ENCODE data around the gene PLIN4. TPM values are rescaled to one million over a fixed set of nuclear protein-coding genes. Genes with fewer than 3 reads are reported as not detected.

PLIN4 gene
- total RNA-seq, 2 donors from 2014 or later, result 0.47 to 6.3 TPM

GRCh38 chr19:4554717-4555116, 36.4 kb upstream of the PLIN4 start:
- no peak overlapping the region for H3K9ac ChIP-seq (ENCODE audit: low read depth in 2 of 2, low read length in 2 of 2)

DNA sequence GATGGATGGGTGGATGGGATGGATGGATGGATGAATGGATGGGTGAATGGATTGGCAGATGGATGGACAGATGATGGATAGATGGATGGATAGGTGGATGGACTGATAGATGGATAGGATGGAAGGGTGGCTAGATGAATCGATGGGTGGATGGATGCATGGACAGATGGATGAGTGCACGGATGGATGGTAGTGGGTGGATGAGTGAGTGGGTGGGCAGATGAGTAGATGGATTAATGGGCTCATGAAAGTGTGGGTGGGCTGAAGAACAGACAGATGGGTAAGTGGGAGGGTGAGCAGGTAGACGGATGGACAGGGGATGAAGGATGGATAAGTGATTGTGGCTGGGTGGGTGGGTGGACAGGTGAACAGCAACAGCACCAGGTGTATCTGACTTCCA, 35.5 kb upstream of the PLIN4 start:
- Histone ChIP-seq H3K36me3 (no peaks in the 10 kb centered on the region), H3K4me3 (no peak overlapping the region), H3K4me1 (no peaks in the 10 kb centered on the region), H3K9ac (ENCODE audit: low read depth in 2 of 2, low read length in 2 of 2) (no peak overlapping the region), H3K9me3 (no peaks in the 10 kb centered on the region), H3K27me3 (no peaks in the 10 kb centered on the region), H3K27ac (no peak overlapping the region)
- TF ChIP-seq, protein P1, sequence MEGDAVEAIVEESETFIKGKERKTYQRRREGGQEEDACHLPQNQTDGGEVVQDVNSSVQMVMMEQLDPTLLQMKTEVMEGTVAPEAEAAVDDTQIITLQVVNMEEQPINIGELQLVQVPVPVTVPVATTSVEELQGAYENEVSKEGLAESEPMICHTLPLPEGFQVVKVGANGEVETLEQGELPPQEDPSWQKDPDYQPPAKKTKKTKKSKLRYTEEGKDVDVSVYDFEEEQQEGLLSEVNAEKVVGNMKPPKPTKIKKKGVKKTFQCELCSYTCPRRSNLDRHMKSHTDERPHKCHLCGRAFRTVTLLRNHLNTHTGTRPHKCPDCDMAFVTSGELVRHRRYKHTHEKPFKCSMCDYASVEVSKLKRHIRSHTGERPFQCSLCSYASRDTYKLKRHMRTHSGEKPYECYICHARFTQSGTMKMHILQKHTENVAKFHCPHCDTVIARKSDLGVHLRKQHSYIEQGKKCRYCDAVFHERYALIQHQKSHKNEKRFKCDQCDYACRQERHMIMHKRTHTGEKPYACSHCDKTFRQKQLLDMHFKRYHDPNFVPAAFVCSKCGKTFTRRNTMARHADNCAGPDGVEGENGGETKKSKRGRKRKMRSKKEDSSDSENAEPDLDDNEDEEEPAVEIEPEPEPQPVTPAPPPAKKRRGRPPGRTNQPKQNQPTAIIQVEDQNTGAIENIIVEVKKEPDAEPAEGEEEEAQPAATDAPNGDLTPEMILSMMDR (IDR thresholded peaks at IDR 0.05), result no peak
- DNase-seq, result no peak
- intact Hi-C loops (cut with DNase I), result no loop called here

More at GRCh38 chr19:4554717-4555116, 36.4 kb upstream of the PLIN4 start:
- Histone ChIP-seq H3K9me3 (no peaks in the 10 kb centered on the region), H3K36me3 (no peaks in the 10 kb centered on the region), H3K27me3 (no peaks in the 10 kb centered on the region), H3K4me1 (no peaks in the 10 kb centered on the region), H3K4me3 (no peak overlapping the region), H3K27ac (no peak overlapping the region)
- intact Hi-C loops (cut with DNase I), result no loop called here
- no peak for DNase-seq
- TF ChIP-seq, protein P1 (IDR thresholded peaks at IDR 0.05), result no peak

DNA sequence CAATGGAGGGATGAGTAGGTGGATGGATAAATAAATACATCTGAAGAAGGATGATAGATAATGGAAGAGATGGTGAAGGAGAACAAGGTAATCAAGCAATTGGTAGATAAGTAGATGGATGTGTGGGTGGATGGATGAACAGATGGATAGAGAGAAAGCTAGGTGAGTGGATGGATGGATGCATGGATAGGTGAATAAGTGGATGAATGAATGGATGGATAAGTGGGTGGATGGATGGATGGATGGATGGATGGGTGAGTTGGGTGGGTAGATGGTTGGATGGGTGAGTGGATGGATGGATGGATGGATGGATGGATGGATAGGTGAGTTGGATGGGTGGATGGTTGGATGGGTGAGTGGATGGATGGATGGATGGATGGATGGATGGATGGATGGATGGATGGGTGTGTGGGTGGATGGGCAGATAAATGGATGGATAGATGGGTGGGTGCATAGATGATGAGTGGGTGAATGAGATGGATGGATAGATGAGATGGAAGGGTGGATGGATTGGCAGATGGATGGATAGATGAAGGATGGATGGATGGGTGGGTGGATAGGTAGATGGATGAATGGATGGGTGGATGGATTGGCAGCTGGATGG, 34.9 kb upstream of the PLIN4 start:
- no peaks in the 10 kb centered on the region for H3K36me3 ChIP-seq
- H3K4me1 ChIP-seq, result no peaks in the 10 kb centered on the region
- TF ChIP-seq, protein P1 (IDR thresholded peaks at IDR 0.05), result no peak
- intact Hi-C loops (cut with DNase I), result no loop called here
- DNase-seq, result no peak
- H3K9me3 ChIP-seq, result no peaks in the 10 kb centered on the region
- no peak overlapping the region for H3K27ac ChIP-seq
- no peak overlapping the region for H3K9ac ChIP-seq (ENCODE audit: low read depth in 2 of 2, low read length in 2 of 2)
- H3K4me3 ChIP-seq, result no peak overlapping the region
- H3K27me3 ChIP-seq, result no peaks in the 10 kb centered on the region

- no peaks in the 10 kb centered on the region for H3K9me3 ChIP-seq
- H3K9ac ChIP-seq (ENCODE audit: low read depth in 2 of 2, low read length in 2 of 2), result no peak overlapping the region
- no peaks in the 10 kb centered on the region for H3K4me1 ChIP-seq
- intact Hi-C loops (cut with DNase I), result no loop called here
- TF ChIP-seq, protein P1 (IDR thresholded peaks at IDR 0.05), result no peak
- H3K4me3 ChIP-seq, result no peak overlapping the region
- no peak overlapping the region for H3K27ac ChIP-seq
- no peak for DNase-seq
- no peaks in the 10 kb centered on the region for H3K36me3 ChIP-seq
- H3K27me3 ChIP-seq, result no peaks in the 10 kb centered on the region
These were observed 34.2 kb upstream of the PLIN4 start for GRCh38 chr19:4552525-4552819.

GRCh38 chr19:4550479-4551050, 32.3 kb upstream of the PLIN4 start:
- TF ChIP-seq, protein P1 (IDR thresholded peaks at IDR 0.05), result no peak
- Histone ChIP-seq H3K27me3 (no peaks in the 10 kb centered on the region), H3K4me3 (no peak overlapping the region), H3K9ac (ENCODE audit: low read depth in 2 of 2, low read length in 2 of 2) (no peak overlapping the region), H3K36me3 (no peaks in the 10 kb centered on the region), H3K27ac (no peak overlapping the region), H3K9me3 (no peaks in the 10 kb centered on the region), H3K4me1 (peaks cover 3% of the 10 kb centered on the region)
- DNase-seq, result no peak
- intact Hi-C loops (cut with DNase I), result no loop called here
